ENCODE data around the gene TRPM1.

Gene TRPM1

DNA sequence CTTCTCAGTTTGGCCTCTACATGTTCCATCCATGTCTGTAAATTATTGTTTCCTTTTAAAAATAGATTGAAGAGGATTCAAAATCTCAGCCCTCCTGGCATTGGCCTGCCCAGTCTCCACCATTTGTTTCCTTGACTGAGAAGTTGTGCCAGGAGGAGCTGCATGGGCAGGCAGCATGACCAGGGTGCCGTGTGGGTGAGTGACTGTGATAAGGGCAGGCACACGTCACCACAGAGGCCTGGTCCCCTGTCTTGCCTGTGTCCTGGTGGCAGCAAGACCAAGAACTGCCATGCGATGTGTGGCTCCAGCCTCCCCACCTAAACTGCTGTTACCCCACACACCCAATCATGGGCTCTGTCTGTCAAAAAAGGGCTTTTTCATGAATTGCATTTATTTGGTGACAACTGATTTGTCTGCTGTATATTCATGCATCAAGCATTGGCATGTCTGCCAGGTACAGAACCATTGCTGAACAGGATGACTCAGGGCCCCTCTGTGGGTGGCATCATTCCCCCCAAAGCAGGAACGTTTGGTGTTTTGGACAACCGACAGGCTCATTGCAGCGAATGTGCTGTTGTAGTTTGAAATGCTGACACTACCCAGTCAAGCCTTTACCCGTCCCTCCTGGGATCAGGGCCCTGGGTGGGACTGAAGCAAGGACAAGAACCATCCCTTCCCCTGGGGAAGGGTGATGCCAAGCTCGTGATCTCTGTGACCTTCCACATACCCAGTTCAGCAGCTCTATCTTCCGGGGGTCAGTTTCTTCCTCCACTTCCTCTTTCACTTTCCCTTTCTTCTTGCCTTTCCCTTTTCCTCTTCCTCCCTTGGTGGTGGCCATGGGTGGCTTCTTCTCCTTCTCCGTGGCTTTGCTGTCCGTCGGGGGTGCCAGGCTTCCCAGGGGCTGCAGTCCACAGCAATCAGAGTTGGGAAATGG is 51.6 kb downstream of the TRPM1 start:
- DNase-seq = no peak

DNA sequence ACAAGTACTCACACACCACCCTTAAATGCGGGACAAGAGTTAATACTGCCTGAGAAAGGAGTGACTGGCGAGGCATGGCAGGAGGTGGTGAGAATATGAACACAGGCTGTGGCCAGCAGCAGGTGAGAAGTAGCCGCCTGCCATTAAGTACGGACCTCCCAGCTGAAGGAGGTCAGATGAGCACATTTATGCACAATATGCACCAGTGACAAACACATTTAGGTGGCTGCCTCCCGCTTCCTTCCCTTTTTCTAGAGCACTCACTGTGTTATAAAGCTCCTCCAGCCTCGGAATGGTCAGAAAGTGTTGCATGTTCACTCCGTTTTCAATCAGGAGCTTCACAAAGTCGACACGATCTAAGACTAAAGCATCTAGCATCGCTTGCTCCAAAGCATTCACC is 52.4 kb downstream of the TRPM1 start:
- no peak for DNase-seq

DNA sequence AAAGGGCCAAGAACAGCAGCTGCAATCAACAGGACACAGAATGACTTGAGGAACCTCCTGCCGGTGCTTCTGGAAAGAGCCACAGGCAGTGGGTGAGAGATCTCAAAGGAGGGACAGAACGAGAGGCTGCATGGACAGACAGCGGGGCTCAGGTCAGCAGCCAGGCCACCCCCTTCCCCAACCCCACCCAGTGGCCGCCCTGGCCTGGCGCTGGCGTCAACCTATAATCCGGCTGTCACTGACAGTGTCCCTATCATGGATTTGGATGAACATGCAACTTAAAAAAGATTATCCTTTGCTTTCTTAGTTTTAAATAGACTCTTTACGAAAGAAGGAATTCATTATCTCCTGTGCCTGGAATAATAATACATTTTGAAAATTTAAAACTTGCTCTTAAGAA is 54.1 kb downstream of the TRPM1 start:
- DNase-seq = no peak

DNA sequence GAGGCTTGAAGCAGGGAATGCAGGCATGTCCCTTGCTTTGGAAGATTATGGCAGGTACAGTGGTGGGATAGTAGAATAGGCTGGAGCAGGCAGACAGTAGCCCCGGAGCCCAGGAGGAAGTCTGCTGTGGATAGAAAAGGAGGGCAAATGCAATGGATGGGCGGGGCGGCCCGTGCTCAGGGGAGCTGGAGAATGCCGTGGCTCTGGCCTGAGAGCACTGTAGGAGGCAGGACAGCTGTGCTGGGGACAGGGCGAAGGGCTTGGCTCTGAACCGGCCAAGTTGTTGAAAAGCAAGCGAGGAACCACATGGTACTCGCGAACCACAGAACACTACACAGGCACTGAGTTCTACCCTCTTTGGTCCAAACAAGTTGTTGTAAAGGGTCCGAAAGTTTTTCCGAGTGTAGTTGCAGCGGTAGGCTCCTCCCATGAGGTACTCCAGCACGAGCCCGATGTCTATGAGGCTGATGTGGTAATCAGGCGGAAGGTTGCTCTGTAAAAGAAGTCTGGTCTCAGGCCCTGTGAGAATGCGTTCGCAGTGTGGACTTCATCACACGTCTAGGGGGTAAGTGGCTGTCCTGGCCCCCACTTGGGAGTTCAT is 54.7 kb downstream of the TRPM1 start:
- DNase-seq = no peak

DNA sequence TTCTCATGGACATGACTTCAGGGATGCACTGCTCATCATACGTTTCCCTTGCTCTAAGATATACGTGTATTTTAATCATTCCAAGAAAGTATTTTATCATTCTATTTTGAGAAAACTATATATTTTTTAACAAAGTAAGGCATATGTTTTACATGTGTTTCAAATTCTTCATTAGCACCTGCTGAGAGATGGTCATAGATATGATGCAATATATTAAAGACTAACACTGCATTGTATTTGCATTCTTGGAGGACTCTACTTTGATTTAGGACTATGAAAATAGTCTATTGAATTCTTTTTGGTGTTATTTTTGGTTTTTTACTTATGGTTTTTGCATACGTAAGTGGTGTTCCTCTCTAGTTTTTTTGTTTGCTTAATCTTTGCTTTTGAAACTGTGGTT is 55.9 kb downstream of the TRPM1 start:
- DNase-seq = no peak

DNA sequence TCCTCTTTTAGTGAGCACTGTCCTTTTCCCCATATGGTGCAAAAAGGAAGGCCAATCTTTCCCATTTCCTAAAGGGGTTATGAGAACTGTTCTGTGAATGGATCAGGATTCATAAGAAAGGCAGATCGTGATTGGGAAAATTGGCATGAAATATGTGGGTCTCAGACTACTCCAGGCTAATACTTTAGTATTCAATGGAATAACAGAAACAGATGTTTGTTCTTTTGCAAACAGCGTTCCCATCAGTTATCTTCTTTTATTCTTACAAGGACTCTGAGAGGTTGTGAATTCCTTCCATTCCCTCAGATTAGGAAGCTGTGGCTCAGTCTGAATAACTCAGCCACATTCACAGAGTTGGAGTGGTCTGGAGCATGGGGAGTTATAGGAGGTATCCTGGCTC is 58.8 kb downstream of the TRPM1 start:
- DNase-seq = no peak

DNA sequence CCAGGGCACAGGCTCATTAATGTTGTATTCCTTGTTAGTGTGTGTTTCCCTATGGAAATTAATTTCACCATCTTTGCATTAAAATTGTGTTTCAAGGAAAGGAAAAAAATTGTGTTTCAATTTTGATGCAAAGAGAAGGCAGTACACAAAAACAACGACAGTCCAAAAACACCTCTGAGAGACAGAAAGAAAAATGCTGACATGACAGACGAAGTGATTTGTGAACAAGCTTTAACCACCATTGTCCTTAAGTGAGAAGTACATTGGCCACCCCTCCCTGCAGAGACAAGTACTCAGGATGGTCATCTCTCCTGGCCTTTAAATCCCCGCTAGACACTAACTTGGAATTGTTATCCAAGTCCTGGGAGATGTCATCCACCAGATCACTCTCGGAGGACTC is 59.9 kb downstream of the TRPM1 start:
- DNase-seq = no peak

DNA sequence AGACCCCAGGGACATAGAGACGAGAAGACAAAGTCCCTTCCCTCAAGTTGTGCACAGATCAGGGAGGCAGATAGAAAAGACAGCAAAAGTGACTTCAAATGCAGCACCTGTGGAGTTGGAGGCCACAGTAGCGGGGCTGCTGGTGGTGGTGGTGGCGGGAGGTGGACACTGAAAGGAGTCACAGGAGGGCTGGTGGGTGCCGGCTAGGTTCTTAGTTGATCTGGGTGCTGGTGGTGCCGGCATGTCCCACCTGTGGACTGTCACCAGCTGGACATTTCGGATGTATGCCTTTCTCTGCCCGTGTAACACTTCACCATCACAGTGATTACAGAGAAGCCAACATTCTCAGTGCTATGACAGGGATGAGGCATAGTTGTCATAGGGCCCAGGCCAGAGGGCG is 60.9 kb downstream of the TRPM1 start:
- no peak for DNase-seq

DNA sequence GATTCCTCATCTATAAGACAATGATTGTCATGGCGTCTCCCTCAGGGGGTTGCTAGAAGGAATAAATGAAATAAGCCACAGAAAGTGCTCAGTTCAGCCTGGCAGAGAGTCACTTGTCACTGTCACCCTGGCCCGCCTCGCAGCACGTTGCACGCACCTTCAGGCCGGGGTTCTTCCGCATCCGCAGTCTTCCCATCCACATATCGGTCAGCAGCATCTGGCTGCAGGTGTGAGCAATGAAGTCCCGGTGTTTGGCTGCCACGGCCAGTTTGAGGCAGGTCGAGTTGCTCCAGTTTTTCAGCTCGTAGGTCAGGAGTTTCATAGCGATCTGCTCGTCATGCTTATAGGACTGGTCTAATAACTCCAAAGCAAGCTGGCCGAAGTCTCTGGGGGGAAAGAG is 61.6 kb downstream of the TRPM1 start:
- DNase-seq = no peak

DNA sequence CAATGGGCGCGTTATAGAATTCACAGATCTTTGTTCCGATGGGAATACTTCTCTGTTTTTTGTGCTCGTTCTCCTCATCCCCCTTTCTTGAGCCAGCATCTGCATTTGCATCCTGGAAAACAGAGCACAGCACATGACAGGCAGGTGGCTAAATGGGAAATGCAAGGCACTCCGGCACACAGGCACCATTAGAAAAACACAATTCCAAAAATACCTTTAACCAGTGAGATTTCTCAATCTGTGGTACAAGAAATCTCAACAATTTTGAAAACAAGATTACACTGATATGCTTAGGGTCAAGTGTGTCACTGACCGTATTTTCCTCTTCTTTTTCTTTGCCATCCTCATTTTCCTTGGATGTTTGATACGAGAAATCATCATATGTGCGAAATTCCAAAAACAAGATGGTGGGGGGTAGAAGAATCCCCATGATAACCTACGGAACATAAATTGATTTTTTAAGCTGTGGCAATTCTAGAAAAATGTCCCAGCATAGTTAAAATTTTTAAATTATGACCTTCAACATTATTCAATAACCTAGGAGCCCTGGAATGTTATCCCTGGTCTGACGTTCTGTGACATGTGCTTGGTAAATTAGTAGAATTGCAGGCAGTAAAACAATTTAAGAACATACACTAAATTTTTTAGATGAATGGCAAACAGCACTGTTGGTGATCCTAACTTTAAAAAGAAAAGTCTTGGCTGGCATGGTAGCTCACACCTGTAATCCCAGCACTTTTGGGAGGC is 63.6 kb downstream of the TRPM1 start:
- DNase-seq = no peak

DNA sequence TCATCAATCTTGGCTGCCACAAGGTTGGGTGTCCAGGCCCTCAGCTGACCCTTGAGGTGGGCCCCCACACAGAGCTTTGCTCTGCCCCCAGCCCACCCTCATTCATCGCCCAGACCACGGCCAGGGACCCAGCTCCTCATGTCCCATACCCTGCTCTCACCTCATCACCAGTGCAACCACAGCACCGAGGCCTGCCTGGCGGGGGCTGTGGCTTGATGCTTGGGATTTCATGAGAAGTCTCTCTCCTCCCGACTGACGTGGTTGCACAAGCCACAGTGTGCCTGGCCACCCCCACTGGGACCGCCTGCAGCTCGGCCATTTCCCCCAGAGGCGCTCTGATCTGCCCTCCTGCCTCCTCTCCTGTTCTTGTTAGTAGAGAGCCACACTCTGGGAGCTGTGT is 64.7 kb downstream of the TRPM1 start:
- DNase-seq = no peak

DNA sequence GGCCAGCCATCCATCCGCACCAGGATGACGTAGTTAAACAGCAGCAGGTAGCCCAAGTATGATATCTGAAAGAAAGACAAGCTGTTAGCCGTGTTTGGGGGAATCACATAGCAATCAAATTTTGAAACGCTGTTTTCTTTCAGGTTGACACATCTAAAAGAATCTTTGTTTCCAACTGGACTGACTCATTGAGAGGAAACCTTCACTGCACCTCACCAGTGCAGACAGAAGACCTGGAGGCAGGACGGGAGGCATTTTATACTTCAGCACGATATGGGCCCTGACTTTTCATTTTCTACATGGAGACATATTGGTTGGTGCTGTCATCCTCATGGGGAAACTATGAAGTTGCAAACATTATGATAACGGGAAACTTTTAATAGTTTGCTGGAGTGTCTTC is 65.9 kb downstream of the TRPM1 start:
- DNase-seq = no peak

DNA sequence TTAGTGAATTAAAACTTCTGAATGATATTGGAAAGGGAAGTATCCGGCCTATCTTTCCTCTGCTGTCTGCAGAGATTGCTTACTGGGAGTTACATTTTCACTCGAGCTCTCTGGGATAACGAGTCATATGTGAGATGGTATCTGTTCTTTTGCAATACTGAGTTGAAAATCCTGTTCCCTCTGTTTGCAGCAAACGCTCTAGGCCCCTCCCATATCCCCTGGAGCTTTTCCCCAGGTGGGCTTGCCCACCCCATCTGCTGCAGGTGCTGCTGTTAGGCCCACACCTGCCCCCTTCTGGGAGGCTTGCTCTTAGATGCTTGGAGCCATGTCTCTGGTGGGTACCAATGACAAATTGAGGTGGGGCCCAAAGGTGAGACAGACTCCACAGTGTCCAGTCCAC is 67.4 kb downstream of the TRPM1 start:
- no peak for DNase-seq

DNA sequence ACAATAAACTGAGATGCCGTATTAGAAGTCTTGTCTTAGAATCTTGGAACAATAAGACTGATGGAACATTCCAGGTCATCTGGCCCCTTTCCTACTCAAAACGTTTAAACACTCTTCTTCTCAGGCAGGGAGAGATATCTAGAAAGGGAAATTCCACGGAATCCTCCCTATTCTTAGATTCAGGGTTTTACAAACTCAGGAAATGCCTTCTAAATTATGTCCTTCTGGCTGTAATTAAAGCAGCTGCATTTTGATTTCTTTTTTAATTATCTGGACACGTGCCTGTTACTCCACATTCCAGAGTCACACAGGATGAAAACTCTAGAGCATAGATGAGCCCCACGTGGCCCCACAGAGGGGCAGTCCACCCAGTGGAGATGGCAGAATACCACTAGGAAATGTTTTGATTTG is 68.6 kb downstream of the TRPM1 start:
- DNase-seq = no peak

DNA sequence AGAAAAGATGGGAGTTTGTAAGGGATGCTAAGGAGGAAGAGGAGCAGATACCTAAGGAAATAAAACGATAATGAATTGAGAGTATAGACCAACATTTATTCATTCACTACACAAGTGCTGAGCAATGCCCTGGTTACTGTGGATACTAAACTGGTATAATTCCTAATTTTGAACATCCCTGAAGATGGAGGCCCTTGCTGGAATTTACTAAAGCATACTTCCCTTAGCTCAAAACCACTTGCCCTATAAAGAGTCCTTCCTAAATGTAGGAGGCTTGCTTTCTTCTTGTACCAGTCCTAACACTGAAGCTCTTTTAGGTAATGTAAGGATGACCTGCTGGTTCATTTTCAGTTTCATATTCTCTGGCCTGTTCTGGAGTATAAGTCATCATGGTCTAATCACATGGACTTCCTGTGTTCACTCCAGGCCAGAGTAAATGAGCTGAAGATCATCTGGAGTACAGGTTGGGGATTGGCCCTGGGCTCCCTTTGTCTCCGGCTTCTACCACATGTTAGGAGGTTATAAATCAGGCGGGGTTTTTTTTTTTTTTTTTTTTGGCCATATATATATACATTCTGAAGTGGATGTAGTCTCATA is 70.0 kb downstream of the TRPM1 start:
- no peak for DNase-seq

DNA sequence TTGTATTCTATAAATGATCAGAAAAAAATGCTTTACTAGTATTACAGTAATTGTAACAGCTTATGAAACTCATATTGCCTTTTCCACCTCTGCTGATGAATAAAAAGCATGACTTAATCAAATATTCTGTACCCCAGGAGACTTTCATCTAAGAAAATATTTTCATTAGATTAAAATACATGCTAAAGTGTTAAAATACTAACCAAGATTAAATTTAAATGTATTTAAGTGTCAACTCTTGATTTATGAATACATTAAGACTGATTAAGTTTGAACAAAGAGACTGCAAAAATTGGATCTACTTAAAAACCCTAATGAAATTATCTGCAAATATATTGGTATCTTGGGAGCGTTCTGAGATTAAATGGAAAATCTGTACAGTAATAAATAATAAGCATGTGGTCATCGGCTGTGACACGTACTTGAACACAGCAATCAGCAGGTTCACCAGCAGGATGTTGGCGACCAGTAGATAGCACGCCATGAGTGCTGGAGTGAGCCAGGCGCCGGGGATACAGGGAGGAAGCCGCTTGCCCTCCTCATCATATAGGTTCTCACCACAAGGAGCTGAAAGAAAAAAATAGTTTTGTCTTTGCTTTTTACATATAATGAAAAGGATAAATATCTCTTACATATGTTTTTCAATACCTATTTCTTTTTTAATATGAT is 73.5 kb downstream of the TRPM1 start:
- no peak for DNase-seq

DNA sequence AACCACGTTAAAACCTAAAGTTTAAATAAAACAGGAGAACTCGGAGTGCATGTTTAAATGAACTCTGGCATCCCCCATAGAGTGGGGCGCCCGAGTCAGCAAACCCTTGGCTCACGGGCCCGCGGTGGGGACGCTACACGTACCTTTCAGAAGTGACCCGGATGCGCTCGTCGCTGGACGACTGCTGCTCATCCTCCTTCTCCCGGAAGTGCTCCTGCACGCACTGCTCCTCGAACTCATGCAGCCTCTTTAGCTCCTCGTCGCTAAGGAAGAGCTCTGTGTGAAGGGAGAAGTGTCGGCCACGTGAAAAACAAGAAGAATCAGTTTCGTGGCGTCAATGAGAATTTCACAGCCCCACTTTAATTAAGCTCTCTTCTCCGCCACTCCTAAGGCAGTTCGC is 75.5 kb downstream of the TRPM1 start:
- DNase-seq = no peak

DNA sequence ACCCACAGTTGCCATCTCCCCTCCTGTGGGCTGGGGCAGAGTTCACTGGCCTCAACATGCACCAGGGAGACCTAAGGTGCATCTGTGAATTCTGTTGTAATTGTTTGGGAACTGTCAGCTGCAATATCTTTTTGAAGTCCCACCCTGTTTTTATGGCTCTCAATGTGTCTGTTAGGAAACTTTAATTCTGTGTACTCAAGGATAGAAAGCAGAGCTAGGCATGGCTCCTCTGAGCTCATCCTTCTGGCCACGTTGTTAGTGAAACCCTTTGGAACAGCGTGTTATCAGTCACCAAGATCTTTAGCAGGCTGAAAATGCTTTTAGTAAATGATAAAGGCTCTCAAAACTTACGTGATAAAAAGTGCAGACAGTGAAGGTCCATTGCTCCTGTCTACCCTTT is 76.5 kb downstream of the TRPM1 start:
- DNase-seq = no peak

DNA sequence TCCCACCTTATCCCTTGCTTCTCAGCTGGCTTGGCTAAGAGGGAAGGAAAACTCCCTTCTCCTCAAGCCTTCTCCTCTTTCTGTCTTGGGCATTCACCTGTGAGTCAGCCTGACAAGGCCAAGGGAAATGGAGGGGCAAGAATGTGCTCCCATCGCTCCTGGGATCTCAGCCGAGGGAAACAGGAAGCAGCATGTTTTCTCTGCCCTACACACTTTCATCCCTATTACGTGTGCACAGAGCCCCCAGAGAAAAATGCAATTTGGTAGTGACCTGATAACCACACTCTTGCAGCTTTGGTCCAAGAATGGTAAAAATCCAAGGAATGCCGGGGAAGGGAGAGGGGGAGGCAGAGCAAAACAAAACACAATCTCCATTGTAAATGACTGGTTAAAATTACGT is 77.2 kb downstream of the TRPM1 start:
- DNase-seq = no peak

DNA sequence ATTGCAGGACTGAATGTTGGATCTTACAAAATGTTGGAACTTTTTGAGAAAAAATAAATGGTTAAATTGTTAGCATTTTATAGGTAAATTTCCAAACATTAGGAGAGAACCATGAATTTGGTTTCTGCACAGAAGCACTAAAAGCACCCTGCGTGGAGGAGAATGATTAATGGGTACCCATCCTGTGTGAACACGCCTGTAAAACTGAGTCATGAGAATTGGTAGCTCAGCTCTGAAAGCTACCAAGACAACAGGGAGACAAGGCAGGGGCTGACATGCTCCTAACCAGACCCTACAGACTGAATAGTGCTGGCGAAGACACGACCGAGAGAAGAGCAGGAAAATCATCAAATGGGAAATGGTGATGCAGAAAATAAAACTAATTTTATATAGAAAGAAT is 77.7 kb downstream of the TRPM1 start:
- no peak for DNase-seq

DNA sequence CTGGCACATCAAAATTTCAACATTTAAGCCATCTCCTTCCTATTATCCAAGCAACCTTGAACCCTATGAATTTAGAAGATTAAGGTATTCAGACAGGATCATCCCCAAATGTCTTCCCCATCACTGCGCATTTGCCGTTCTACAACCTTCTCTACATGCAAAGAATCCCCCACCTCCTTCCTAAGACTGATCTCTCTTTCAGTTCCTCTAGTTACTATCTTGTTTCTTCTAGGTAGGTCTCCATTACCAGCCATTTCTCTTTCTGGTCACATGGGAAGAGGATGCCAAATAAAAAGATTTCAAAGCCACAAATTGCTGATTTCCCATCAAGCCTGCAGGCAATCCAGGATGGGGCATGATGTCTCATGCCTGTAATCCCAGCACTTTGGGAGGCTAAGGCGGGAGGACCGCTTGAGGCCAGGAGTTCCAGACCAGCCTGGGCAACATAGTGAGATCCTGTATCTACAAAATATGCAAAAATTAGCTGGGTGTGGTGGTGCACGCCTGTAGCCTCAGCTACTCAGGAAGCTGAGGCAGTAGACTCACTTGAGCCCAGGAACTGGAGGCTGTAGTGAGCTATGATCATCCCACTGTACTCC is 80.4 kb downstream of the TRPM1 start:
- no peak for DNase-seq

Data from nucleus accumbens (tissue), 56 donors.